ENCODE data around the gene DLG2. TPM values are rescaled to one million over a fixed set of nuclear protein-coding genes. Genes with fewer than 3 reads are reported as not detected.

DLG2 gene
- total RNA-seq, 4 donors from 2014 or later: 1.3 to 4.7 (median 2.4) TPM

DNA sequence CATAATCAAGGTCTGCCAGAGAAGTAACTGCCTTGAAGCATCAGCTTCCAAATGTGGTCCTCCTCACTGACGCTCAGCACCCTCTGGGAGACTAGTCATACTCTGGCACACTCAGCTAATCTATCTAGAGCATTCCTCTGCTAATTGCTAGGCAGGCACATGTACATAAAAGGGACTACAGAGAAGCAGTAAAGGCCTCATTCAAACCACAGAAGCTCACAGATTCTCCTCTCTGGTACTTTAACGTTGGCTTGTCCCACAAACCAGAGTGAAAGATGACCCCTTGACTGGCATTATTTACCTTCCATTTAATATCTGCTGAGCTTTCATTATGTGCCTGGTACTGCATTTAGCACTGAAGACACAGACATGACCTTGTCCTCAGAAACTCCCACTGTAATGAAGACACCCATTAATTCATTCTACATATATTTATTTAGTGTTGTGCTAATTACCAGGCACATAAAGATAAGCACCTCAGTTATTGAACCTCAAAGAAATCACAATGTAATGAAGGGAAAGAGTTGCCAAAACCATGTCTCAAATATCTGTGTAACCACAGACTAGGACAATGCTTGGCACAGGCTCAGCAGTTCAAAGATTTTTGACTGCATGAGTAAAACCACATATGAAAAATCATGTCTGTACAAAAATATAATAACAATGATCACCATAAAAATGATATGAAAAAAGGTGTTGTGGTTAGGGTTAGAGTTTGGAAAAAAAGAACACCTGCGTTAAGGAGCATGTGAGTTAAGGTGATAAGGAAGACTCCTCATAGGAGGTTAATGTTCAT, 550.4 kb downstream of the DLG2 start:
- no peaks in the 10 kb centered on the region for H3K36me3 ChIP-seq
- no peaks in the 10 kb centered on the region for H3K27me3 ChIP-seq
- intact Hi-C loops (cut with DNase I; ENCODE audit: low total_unique reads) (no loop called here), in situ Hi-C loops (cut with MboI; ENCODE audit: low sequenced_read_pairs in 4 of 4) (no loop called here)
- no peak overlapping the region for H3K4me3 ChIP-seq
- TF ChIP-seq, protein P1, sequence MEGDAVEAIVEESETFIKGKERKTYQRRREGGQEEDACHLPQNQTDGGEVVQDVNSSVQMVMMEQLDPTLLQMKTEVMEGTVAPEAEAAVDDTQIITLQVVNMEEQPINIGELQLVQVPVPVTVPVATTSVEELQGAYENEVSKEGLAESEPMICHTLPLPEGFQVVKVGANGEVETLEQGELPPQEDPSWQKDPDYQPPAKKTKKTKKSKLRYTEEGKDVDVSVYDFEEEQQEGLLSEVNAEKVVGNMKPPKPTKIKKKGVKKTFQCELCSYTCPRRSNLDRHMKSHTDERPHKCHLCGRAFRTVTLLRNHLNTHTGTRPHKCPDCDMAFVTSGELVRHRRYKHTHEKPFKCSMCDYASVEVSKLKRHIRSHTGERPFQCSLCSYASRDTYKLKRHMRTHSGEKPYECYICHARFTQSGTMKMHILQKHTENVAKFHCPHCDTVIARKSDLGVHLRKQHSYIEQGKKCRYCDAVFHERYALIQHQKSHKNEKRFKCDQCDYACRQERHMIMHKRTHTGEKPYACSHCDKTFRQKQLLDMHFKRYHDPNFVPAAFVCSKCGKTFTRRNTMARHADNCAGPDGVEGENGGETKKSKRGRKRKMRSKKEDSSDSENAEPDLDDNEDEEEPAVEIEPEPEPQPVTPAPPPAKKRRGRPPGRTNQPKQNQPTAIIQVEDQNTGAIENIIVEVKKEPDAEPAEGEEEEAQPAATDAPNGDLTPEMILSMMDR (IDR thresholded peaks at IDR 0.05 in 4 of 5, conservative IDR thresholded peaks at IDR 0.05 in 1 of 5): no peak
- no peak for TF ChIP-seq POLR2A (IDR thresholded peaks at IDR 0.05)
- no peaks in the 10 kb centered on the region for H3K4me1 ChIP-seq
- no peak for DNase-seq
- no peak overlapping the region for H3K27ac ChIP-seq
- H3K9me3 ChIP-seq: no peaks in the 10 kb centered on the region
- ATAC-seq: no peak

DNA sequence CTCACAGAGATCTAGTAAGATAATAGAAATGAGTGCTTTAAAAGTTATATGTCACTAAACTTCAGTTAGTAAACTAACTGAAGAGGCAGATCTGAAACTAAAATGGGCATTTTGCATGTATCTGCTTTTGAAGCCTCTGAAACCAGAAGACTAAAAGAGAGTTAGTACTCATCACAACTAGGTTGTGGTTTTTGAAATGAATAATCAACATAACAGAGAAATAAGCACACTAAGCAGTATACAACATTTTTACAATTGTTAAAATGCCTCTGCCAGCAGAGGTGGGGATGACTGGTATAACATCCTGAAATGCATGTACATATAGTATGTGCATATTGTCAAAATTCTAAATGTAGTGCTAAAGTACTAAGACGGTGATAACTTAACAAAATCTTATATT, 564.5 kb downstream of the DLG2 start:
- H3K4me1 ChIP-seq: no peaks in the 10 kb centered on the region
- H3K27ac ChIP-seq: no peak overlapping the region
- in situ Hi-C loops (cut with MboI; ENCODE audit: low sequenced_read_pairs in 4 of 4) (no loop called here), intact Hi-C loops (cut with DNase I; ENCODE audit: low total_unique reads) (no loop called here)
- DNase-seq (no peak), ATAC-seq (no peak)
- no peaks in the 10 kb centered on the region for H3K9me3 ChIP-seq
- no peaks in the 10 kb centered on the region for H3K27me3 ChIP-seq
- no peak overlapping the region for H3K4me3 ChIP-seq
- TF ChIP-seq, protein P1 (IDR thresholded peaks at IDR 0.05 in 4 of 5, conservative IDR thresholded peaks at IDR 0.05 in 1 of 5): no peak
- TF ChIP-seq POLR2A (IDR thresholded peaks at IDR 0.05): no peak
- H3K36me3 ChIP-seq: no peaks in the 10 kb centered on the region

- TF ChIP-seq POLR2A (IDR thresholded peaks at IDR 0.05): no peak
- TF ChIP-seq, protein P1 (IDR thresholded peaks at IDR 0.05 in 4 of 5, conservative IDR thresholded peaks at IDR 0.05 in 1 of 5): no peak
- Histone ChIP-seq H3K27ac (no peak overlapping the region), H3K4me3 (no peak overlapping the region), H3K9me3 (no peaks in the 10 kb centered on the region), H3K4me1 (no peaks in the 10 kb centered on the region), H3K36me3 (no peaks in the 10 kb centered on the region), H3K27me3 (no peaks in the 10 kb centered on the region)
- ATAC-seq (no peak), DNase-seq (no peak)
- intact Hi-C loops (cut with DNase I; ENCODE audit: low total_unique reads): no loop called here
- in situ Hi-C loops (cut with MboI; ENCODE audit: low sequenced_read_pairs in 4 of 4): no loop called here
These were observed 574.5 kb downstream of the DLG2 start for GRCh38 chr11:85052636-85053035.

DNA sequence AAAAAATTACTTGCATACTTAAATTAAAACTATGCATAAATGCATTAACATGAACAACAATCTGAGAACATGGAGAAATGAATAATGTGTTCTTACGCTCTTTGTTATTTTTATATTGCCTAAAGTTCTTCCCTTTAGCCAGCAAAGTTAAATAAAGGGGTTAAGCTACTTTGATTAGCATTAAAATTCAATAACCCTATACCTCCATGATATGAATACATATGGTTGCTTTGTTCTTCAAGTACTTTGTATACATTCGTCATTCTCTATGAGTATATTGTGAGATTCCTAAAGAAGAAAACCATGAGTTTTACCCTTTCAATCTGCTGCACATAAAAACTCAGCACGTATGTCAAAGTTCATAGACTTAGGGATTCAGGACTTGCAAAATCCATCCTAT, 578.3 kb downstream of the DLG2 start:
- intact Hi-C loops (cut with DNase I; ENCODE audit: low total_unique reads): no loop called here
- ATAC-seq (no peak), DNase-seq (no peak)
- no peaks in the 10 kb centered on the region for H3K36me3 ChIP-seq
- H3K27ac ChIP-seq: no peak overlapping the region
- H3K9me3 ChIP-seq: no peaks in the 10 kb centered on the region
- no peak overlapping the region for H3K4me3 ChIP-seq
- H3K4me1 ChIP-seq: no peaks in the 10 kb centered on the region
- no peaks in the 10 kb centered on the region for H3K27me3 ChIP-seq
- TF ChIP-seq POLR2A (IDR thresholded peaks at IDR 0.05): no peak
- TF ChIP-seq, protein P1 (IDR thresholded peaks at IDR 0.05 in 4 of 5, conservative IDR thresholded peaks at IDR 0.05 in 1 of 5): no peak
- in situ Hi-C loops (cut with MboI; ENCODE audit: low sequenced_read_pairs in 4 of 4): no loop called here
